Natural killer cell (primary cell): Measurements from ENCODE around the gene PCDHGB7. TPM values are rescaled to one million over a fixed set of nuclear protein-coding genes. Genes with fewer than 3 reads are reported as not detected.
"Not testable (repeated sequence)": the region's sequence is repeated elsewhere in the genome, so short reads cannot be mapped to it uniquely, and the experiment has no call there.

Source experiments
- ATAC-seq, 3 donors: fragments of 150-1000 bp in 2 of 3; fragments of 200-7000 bp in 1 of 3; cut with Tn5 transposase; 1 replicate in 1 of 3; 2 replicates in 2 of 3; pipeline ENCODE4 v1.10.0; 2021; ENCODE audit warnings: mild to moderate bottlenecking in 2 of 3, moderate library complexity in 2 of 3
- DNase-seq, 2 donors: peaks; one replicate each; pipeline versions ENCODE4 v3.0.0 to v3.0.0-alpha.2; 2013 to 2021; ENCODE audit warnings: mixed read lengths in 1 of 2
- H3K27ac ChIP-seq: one replicate; pipeline ENCODE4 v1.5.1; 2013; ENCODE audit warnings: mild to moderate bottlenecking, low read length
- H3K27me3 ChIP-seq: one replicate; pipeline ENCODE4 v1.6.1; 2013; ENCODE audit warnings: low read length; ENCODE audit not compliant: control insufficient read depth, insufficient read depth
- H3K36me3 ChIP-seq: one replicate; pipeline ENCODE4 v1.6.1; 2013; ENCODE audit warnings: low read length; ENCODE audit not compliant: control insufficient read depth, insufficient read depth
- H3K4me1 ChIP-seq: one replicate; pipeline ENCODE4 v1.6.1; 2013; ENCODE audit warnings: low read length; ENCODE audit not compliant: control insufficient read depth, insufficient read depth
- H3K4me3 ChIP-seq: one replicate; pipeline ENCODE4 v1.5.1; 2013; ENCODE audit warnings: low read length
- H3K9me3 ChIP-seq: one replicate; pipeline ENCODE4 v1.6.1; 2013; ENCODE audit warnings: low read length; ENCODE audit not compliant: control insufficient read depth, insufficient read depth
- H3K27ac Mint-ChIP-seq, 2 donors: one replicate each; pipeline ENCODE4 v1.8.0; 2022; ENCODE audit warnings: mild to moderate bottlenecking in 2 of 2, mixed read lengths in 2 of 2, moderate library complexity in 1 of 2
- H3K27me3 Mint-ChIP-seq, 2 donors: one replicate each; pipeline ENCODE4 v1.8.0; 2022; ENCODE audit warnings: low read depth in 2 of 2, mixed read lengths in 2 of 2
- H3K36me3 Mint-ChIP-seq: one replicate; pipeline ENCODE4 v1.8.0; 2022; ENCODE audit warnings: mixed read lengths
- H3K4me1 Mint-ChIP-seq, 2 donors: one replicate each; pipeline ENCODE4 v1.8.0; 2022; ENCODE audit warnings: mixed read lengths in 2 of 2
- H3K4me3 Mint-ChIP-seq: one replicate; pipeline ENCODE4 v1.8.0; 2022; ENCODE audit warnings: mild to moderate bottlenecking, moderate library complexity, mixed read lengths
- H3K9me3 Mint-ChIP-seq, 2 donors: one replicate each; pipeline ENCODE4 v1.8.0; 2022; ENCODE audit warnings: mixed read lengths in 2 of 2
- WGBS: methylation state at CpG from one replicate; pipeline ENCODE4 v1.1.7; 2013; ENCODE audit warnings: missing lambda C conversion rate; ENCODE audit not compliant: insufficient coverage; 5-methylcytosine and 5-hydroxymethylcytosine counted together
- intact Hi-C: fragments of 100-400 bp; cut with micrococcal nuclease; formaldehyde crosslinking; loops from one replicate; pipeline ENCODE4 v1.14.2; 2022
- total RNA-seq, 4 donors: library from RNA; stranded (reverse); fragments of 120-200 nt in 1 of 4; gene quantifications; one replicate each; pipeline versions ENCODE4 v1.2.3 to v1.2.4, GENCODE V29; 2013 to 2022
- TF ChIP-seq, protein P1 (sequence below): fragments of 200-600 bp; IDR thresholded peaks from one replicate; pipeline ENCODE4 v1.8.0; 2022; ENCODE audit warnings: antibody characterized with exemption

The PCDHGB7 gene
- total RNA-seq, 3 donors from 2014 or later (not counting 1 experiment from before 2014, with no cell fraction given), result 0.68 to 1.6 (median 1.2) TPM

DNA sequence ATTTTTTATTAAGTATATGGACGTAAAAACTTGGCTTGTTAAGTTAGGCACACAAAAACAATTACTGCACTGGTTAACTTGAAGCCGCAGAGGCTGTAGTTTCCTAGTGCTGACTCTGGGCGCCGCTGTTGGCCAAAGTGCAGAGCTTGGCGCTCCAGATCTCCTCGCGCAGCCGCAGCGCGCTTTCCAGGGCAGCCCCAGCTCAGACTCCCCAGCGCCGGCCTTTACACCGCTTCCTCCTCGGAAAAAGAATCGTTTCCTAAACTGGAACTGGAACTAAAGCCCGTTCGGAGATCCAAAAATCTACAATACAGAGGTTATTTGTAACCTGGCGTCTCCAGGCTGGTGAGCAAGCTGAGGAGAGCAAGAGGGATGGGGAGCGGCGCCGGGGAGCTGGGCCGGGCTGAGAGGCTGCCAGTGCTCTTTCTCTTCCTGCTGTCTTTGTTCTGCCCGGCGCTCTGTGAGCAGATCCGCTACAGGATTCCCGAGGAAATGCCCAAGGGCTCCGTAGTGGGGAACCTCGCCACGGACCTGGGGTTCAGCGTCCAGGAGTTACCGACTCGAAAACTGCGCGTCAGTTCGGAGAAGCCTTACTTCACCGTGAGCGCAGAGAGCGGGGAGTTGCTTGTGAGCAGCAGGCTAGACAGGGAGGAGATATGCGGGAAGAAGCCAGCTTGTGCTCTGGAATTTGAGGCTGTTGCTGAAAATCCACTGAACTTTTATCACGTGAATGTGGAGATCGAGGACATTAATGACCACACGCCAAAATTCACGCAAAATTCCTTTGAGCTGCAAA lies 19.5 kb upstream of the PCDHGB7 start, which contains the start of gene PCDHGB5:
PCDHGB5 (plus strand) TSS at position 192 of the 796 bp plus-strand sequence; CDS start at position 373, 181 bp downstream.
- intact Hi-C loops, H3K27ac ChIP-seq, H3K4me1 Mint-ChIP-seq, H3K36me3 Mint-ChIP-seq, H3K9me3 Mint-ChIP-seq, H3K27ac Mint-ChIP-seq, H3K4me1 ChIP-seq, H3K36me3 ChIP-seq: not testable (repeated sequence)
- ATAC-seq (peak; percentile 89 to 99 (median 98)), DNase-seq (peak; percentile 37 to 39)
- Mint-ChIP-seq H3K4me3 (peak within 1 kb of the TSS; percentile 83), H3K27me3 (peaks cover 46 to 63% of the 10 kb centered on the region in 2 donors)
- peak within 1 kb of the TSS; percentile 24 for H3K4me3 ChIP-seq
- WGBS, result 11% methylated on average over 17 of the region's 43 CpGs
- peaks cover 37% of the 10 kb centered on the region for H3K9me3 ChIP-seq
- TF ChIP-seq, protein P1, sequence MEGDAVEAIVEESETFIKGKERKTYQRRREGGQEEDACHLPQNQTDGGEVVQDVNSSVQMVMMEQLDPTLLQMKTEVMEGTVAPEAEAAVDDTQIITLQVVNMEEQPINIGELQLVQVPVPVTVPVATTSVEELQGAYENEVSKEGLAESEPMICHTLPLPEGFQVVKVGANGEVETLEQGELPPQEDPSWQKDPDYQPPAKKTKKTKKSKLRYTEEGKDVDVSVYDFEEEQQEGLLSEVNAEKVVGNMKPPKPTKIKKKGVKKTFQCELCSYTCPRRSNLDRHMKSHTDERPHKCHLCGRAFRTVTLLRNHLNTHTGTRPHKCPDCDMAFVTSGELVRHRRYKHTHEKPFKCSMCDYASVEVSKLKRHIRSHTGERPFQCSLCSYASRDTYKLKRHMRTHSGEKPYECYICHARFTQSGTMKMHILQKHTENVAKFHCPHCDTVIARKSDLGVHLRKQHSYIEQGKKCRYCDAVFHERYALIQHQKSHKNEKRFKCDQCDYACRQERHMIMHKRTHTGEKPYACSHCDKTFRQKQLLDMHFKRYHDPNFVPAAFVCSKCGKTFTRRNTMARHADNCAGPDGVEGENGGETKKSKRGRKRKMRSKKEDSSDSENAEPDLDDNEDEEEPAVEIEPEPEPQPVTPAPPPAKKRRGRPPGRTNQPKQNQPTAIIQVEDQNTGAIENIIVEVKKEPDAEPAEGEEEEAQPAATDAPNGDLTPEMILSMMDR, result peak; percentile 46
- H3K27me3 ChIP-seq, result peaks cover 59% of the 10 kb centered on the region

DNA sequence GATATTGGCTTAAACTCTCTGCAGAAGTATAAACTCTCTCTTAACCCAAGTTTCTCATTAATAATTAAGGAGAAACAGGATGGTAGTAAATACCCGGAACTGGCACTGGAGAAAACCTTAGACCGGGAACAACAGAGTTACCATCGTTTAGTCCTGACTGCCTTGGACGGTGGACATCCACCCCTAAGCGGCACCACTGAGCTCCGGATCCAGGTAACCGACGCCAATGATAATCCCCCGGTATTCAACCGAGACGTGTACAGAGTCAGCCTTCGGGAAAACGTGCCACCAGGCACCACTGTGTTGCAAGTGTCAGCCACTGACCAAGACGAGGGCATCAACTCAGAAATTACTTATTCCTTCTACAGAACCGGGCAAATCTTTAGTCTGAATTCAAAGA lies 18.9 kb upstream of the PCDHGB7 start:
- Histone ChIP-seq H3K36me3 (no peaks in the 10 kb centered on the region), H3K27me3 (peaks cover 60% of the 10 kb centered on the region), H3K4me1 (peaks cover 5% of the 10 kb centered on the region), H3K4me3 (no peak overlapping the region), H3K27ac (no peak overlapping the region), H3K9me3 (peaks cover 35% of the 10 kb centered on the region)
- TF ChIP-seq, protein P1, result no peak
- Mint-ChIP-seq H3K4me1 (peaks cover 5 to 11% of the 10 kb centered on the region in 2 donors), H3K27me3 (peaks cover 46 to 61% of the 10 kb centered on the region in 2 donors), H3K36me3 (no peaks in the 10 kb centered on the region), H3K9me3 (peaks cover 0 to 5% of the 10 kb centered on the region in 2 donors), H3K27ac (no peak overlapping the region), H3K4me3 (peak overlapping the region; percentile 37)
- ATAC-seq (no peak), DNase-seq (no peak)
- intact Hi-C loops, result no loop called here
- WGBS, result 37% methylated on average over 14 of the region's 15 CpGs

DNA sequence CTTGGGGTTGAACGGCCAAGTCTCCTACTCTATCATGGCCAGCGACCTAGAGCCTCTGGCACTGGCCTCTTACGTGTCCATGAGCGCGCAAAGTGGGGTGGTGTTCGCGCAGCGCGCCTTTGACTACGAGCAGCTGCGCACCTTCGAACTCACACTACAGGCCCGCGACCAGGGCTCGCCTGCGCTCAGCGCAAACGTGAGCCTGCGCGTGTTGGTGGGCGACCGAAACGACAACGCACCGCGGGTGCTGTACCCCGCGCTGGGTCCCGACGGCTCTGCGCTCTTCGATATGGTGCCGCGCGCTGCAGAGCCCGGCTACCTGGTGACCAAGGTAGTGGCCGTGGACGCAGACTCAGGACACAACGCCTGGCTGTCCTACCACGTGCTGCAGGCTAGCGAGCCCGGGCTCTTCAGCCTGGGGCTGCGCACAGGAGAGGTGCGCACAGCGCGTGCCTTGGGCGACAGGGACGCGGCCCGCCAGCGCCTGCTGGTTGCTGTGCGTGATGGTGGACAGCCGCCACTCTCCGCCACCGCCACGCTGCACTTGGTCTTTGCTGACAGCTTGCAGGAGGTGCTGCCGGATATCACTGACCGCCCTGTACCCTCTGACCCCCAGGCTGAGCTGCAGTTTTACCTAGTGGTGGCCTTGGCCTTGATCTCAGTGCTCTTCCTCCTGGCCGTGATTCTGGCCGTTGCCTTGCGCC lies 17.8 kb upstream of the PCDHGB7 start:
- Histone ChIP-seq H3K27ac (no peak overlapping the region), H3K27me3 (peaks cover 60% of the 10 kb centered on the region), H3K9me3 (peaks cover 28% of the 10 kb centered on the region), H3K4me1 (peaks cover 5% of the 10 kb centered on the region), H3K4me3 (no peak overlapping the region), H3K36me3 (no peaks in the 10 kb centered on the region)
- Mint-ChIP-seq H3K27ac (no peak overlapping the region), H3K9me3 (peaks cover 0 to 2% of the 10 kb centered on the region in 2 donors), H3K4me3 (no peak overlapping the region), H3K4me1 (peaks cover 5 to 11% of the 10 kb centered on the region in 2 donors), H3K27me3 (peaks cover 46 to 60% of the 10 kb centered on the region in 2 donors), H3K36me3 (no peaks in the 10 kb centered on the region)
- ATAC-seq, result no peak
- intact Hi-C loops, result no loop called here
- WGBS, result 42% methylated on average over 61 of the region's 61 CpGs
- TF ChIP-seq, protein P1, result no peak
- no peak for DNase-seq
